Hepatocyte (in vitro differentiated cells): ENCODE measurements around the gene TTC28. TPM values are rescaled to one million over a fixed set of nuclear protein-coding genes. Genes with fewer than 3 reads are reported as not detected.
"Not testable (repeated sequence)": the region's sequence is repeated elsewhere in the genome, so short reads cannot be mapped to it uniquely, and the experiment has no call there.

Source experiments
- DNase-seq: peaks from one replicate; pipeline ENCODE4 v3.0.0-alpha.2; 2016; ENCODE audit warnings: low spot score
- H2AFZ ChIP-seq: fragments of 200-600 bp; sonication (generic); 2 replicates; pipeline ENCODE4 v1.6.0; 2016; ENCODE audit warnings: antibody characterized with exemption, mild to moderate bottlenecking
- H3K27ac ChIP-seq: fragments of 200-600 bp; sonication (generic); 2 replicates; pipeline ENCODE4 v1.5.1; 2016; ENCODE audit warnings: mild to moderate bottlenecking
- H3K27me3 ChIP-seq: fragments of 200-600 bp; sonication (generic); 2 replicates; pipeline ENCODE4 v1.6.1; 2016
- H3K36me3 ChIP-seq: fragments of 200-600 bp; sonication (generic); replicated peaks from 2 replicates; pipeline ENCODE4 v1.5.1; 2016; ENCODE audit warnings: low read depth; ENCODE audit not compliant: insufficient read depth
- H3K4me1 ChIP-seq: fragments of 200-600 bp; sonication (generic); 2 replicates; pipeline ENCODE4 v1.5.1; 2016; ENCODE audit warnings: mild to moderate bottlenecking, moderate library complexity; ENCODE audit not compliant: insufficient read depth
- H3K4me2 ChIP-seq: fragments of 200-600 bp; sonication (generic); 2 replicates; pipeline ENCODE4 v1.6.0; 2016
- H3K4me3 ChIP-seq: fragments of 200-600 bp; sonication (generic); 2 replicates; pipeline ENCODE4 v1.5.1; 2016; ENCODE audit warnings: mild to moderate bottlenecking
- H3K79me2 ChIP-seq: fragments of 200-600 bp; sonication (generic); 2 replicates; pipeline ENCODE4 v1.6.0; 2017; ENCODE audit warnings: mild to moderate bottlenecking
- H3K9me2 ChIP-seq: fragments of 200-600 bp; sonication (generic); replicated peaks from 2 replicates; pipeline ENCODE4 v1.6.0; 2017; ENCODE audit warnings: mild to moderate bottlenecking; ENCODE audit not compliant: insufficient read depth
- H3K9me3 ChIP-seq: fragments of 200-600 bp; sonication (generic); 2 replicates; pipeline ENCODE4 v1.5.1; 2016; ENCODE audit warnings: low read depth, mild to moderate bottlenecking
- H4K20me1 ChIP-seq: fragments of 200-600 bp; sonication (generic); 2 replicates; pipeline ENCODE4 v1.6.0; 2016; ENCODE audit warnings: mild to moderate bottlenecking; ENCODE audit not compliant: insufficient read depth, poor library complexity, severe bottlenecking
- EZH2 ChIP-seq: fragments of 200-600 bp; sonication (generic); IDR thresholded peaks from 2 replicates; pipeline ENCODE4 v1.6.1; 2016; ENCODE audit warnings: antibody characterized with exemption, mild to moderate bottlenecking, borderline replicate concordance
- EZH2phosphoT487 ChIP-seq: fragments of 200-600 bp; sonication (generic); IDR thresholded peaks from one replicate; pipeline ENCODE4 v1.6.1; 2018; ENCODE audit warnings: antibody characterized with exemption, mild to moderate bottlenecking, low read depth, moderate library complexity; ENCODE audit not compliant: unreplicated experiment, severe bottlenecking
- WGBS: methylation state at CpG from one replicate; pipeline ENCODE4 v1.1.6; 2016; ENCODE audit warnings: low lambda C conversion rate; ENCODE audit errors: missing lambda C conversion rate; 5-methylcytosine and 5-hydroxymethylcytosine counted together
- polyA plus RNA-seq: library from polyadenylated mRNA; unstranded; fragments of >200 nt; fragmentation: Nextera tagmentation; extraction: Ambion mirVana; gene quantifications from 2 replicates; pipeline ENCODE4 v1.2.1, GENCODE V29; 2016
- total RNA-seq: library from RNA; depleted of rRNA; stranded (reverse); fragments of >200 nt; gene quantifications from 2 replicates; pipeline ENCODE4 v1.2.3, GENCODE V29; 2014
- TF ChIP-seq, protein P1 (sequence below): fragments of 200-600 bp; sonication (generic); IDR thresholded peaks from 2 replicates; pipeline ENCODE4 v1.5.1; 2016; ENCODE audit warnings: antibody characterized with exemption, mild to moderate bottlenecking; ENCODE audit not compliant: poor library complexity

The TTC28 gene
- total and polyA plus RNA-seq, 2 experiments from 2014 or later: 14.7 to 30.4 TPM

DNA sequence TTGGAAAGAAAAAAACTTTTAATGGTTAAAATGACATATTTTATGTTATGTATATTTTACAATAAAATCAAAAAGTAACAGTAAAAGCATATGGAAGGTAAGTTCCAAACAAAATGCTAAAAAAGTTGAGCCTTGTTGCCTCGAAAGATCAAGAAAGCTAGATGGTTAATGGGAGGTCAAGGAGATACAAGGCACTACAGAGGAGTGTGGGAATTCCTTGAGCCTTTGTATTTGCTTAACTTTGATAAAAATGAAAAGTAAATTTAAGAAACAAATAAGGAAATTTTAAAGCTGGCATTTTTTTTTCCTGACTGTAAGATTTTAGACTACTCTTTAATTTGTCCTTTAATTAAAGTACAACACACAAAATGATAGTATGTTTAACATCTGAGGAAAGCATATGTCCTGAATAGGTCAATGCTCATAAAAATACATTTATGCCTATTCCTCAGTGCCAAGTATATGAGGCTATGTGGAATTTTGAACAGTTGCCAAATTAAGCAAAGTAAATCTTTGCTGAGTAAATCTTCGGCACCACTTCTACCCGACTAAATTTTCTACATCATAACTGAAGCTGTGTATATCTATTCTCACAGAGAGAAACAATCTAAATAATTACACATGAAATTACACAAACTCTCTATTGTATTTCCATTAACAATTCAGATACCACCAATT lies 108.8 kb downstream of the TTC28 start:
- WGBS: 75% methylated on average over 3 of the region's 3 CpGs

DNA sequence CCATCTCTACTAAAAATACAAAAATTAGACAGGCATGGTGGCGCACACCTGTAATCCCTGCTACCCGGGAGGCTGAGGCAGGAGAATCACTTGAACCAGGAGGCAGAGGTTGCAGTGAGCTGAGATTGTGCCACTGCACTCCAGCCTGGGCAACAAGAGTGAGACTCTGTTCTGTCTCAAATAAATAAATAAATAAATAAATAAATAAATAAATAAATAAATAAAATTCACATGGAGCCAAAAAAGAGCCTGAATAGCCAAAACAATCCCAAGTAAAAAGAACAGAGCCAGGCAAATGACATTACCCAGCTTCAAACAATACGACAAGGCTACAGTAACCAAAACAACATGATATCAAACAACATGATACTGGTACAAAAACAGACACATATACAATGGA lies 110.7 kb downstream of the TTC28 start:
- not testable (repeated sequence) for H3K9me3 ChIP-seq, H3K79me2 ChIP-seq, H3K36me3 ChIP-seq, H3K27me3 ChIP-seq, H2AFZ ChIP-seq, H3K9me2 ChIP-seq, H3K4me2 ChIP-seq, H4K20me1 ChIP-seq, H3K27ac ChIP-seq, H3K4me1 ChIP-seq, DNase-seq, H3K4me3 ChIP-seq
- WGBS: 100% methylated on average over 3 of the region's 3 CpGs

More for the DNA sequence above, 108.8 kb downstream of the TTC28 start:
- TF ChIP-seq EZH2phosphoT487 (no peak), EZH2 (no peak)
- TF ChIP-seq, protein P1, sequence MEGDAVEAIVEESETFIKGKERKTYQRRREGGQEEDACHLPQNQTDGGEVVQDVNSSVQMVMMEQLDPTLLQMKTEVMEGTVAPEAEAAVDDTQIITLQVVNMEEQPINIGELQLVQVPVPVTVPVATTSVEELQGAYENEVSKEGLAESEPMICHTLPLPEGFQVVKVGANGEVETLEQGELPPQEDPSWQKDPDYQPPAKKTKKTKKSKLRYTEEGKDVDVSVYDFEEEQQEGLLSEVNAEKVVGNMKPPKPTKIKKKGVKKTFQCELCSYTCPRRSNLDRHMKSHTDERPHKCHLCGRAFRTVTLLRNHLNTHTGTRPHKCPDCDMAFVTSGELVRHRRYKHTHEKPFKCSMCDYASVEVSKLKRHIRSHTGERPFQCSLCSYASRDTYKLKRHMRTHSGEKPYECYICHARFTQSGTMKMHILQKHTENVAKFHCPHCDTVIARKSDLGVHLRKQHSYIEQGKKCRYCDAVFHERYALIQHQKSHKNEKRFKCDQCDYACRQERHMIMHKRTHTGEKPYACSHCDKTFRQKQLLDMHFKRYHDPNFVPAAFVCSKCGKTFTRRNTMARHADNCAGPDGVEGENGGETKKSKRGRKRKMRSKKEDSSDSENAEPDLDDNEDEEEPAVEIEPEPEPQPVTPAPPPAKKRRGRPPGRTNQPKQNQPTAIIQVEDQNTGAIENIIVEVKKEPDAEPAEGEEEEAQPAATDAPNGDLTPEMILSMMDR: no peak
- Histone ChIP-seq H3K79me2 (peaks cover 2% of the 10 kb centered on the region), H3K4me3 (no peak overlapping the region), H3K36me3 (no peaks in the 10 kb centered on the region), H3K4me2 (no peak overlapping the region), H3K9me3 (no peaks in the 10 kb centered on the region), H2AFZ (no peak overlapping the region), H4K20me1 (no peaks in the 10 kb centered on the region), H3K4me1 (no peaks in the 10 kb centered on the region), H3K9me2 (no peaks in the 10 kb centered on the region), H3K27ac (no peak overlapping the region), H3K27me3 (no peaks in the 10 kb centered on the region)
- no peak for DNase-seq

DNA sequence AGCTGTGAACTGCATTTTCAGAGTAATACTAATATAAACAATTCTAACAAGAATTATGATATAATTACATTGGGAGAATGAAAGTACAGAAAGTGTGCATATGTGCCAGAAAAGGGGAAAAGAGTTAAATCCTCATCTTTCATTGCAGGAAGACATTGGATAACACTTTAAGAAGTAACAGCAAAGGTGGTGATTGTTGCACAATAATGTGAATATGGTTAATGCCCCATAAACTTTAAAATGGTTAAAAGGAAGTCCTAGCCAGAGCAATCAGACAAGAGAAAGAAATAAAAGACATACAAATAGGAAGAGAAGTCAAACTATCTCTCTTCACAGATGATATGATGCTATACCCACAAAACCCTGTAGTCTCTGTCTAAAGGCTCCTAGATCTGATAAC lies 111.5 kb downstream of the TTC28 start:
- H3K9me3 ChIP-seq: no peaks in the 10 kb centered on the region
- DNase-seq: no peak
- H3K4me1 ChIP-seq: no peaks in the 10 kb centered on the region
- H3K4me2 ChIP-seq: no peak overlapping the region
- H3K79me2 ChIP-seq: peaks cover 2% of the 10 kb centered on the region
- no peaks in the 10 kb centered on the region for H4K20me1 ChIP-seq
- no peaks in the 10 kb centered on the region for H3K27me3 ChIP-seq
- H3K27ac ChIP-seq: no peak overlapping the region
- no peaks in the 10 kb centered on the region for H3K36me3 ChIP-seq
- no peak for TF ChIP-seq EZH2
- no peak for TF ChIP-seq EZH2phosphoT487
- TF ChIP-seq, protein P1: no peak
- H3K9me2 ChIP-seq: no peaks in the 10 kb centered on the region
- H3K4me3 ChIP-seq: no peak overlapping the region
- no peak overlapping the region for H2AFZ ChIP-seq

DNA sequence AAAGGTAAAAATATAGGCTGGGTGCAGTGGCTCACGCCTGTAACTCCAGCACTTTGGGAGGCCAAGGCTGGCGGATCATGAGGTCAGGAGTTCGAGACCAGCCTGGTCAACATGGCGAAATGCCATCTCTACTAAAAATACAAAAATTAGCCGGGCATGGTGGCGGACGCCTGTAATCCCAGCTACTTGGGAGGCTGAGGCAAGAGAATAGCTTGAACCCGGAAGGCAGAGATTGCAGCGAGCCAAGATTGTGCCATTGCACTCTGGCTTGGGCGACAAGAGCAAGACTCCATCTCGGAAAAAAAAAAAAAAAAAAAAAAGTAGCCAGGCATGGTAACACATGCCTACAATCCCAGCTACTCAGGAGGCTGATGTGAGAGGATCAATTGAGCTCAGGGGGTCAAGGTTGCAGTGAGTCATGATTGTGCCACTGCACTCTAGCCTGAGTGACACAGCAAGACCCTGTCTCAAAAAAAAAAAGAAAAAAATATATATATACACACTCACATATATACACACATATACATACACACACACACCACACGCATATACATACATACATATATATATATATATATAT lies 112.6 kb downstream of the TTC28 start:
- not testable (repeated sequence) for DNase-seq, H4K20me1 ChIP-seq, H3K9me3 ChIP-seq, H3K36me3 ChIP-seq, H3K4me3 ChIP-seq, H3K4me2 ChIP-seq, H2AFZ ChIP-seq, H3K27ac ChIP-seq, H3K4me1 ChIP-seq, H3K9me2 ChIP-seq, H3K79me2 ChIP-seq, H3K27me3 ChIP-seq
- WGBS: over 99% methylated on average over 11 of the region's 12 CpGs
